Measurements from ENCODE around the gene RPL15. TPM values are rescaled to one million over a fixed set of nuclear protein-coding genes. Genes with fewer than 3 reads are reported as not detected.

RPL15 gene
- total and polyA plus RNA-seq, 2 of the 8 experiments (the other 6 are each of a cell fraction or from before 2014, with no cell fraction given): 2,819 to 6,473 TPM

GRCh38 chr3:23874359-23875112, 42.4 kb upstream of the RPL15 start (continued):
- TF ChIP-seq BACH1 (IDR thresholded peaks at IDR 0.05; ENCODE audit: low read length): no peak

Data from H1 (cell line).